Iris pigment epithelial cell (primary cell): ENCODE results near the gene DPP8.
A peak's percentile ranks its signal among the peaks of the same experiment; 100 is the strongest.

Experiments used
- DNase-seq: peaks from one replicate; pipeline ENCODE4 v3.0.0-alpha.2; 2011; ENCODE audit warnings: low read depth

The DPP8 gene

GRCh38 chr15:65423976-65424679, 93.4 kb downstream of the DPP8 start:
- DNase-seq: peak; percentile 43

- no peak for DNase-seq
These were observed 94.1 kb downstream of the DPP8 start for GRCh38 chr15:65423150-65423975.

- peak; percentile 19 for DNase-seq
These were observed 95.9 kb downstream of the DPP8 start for GRCh38 chr15:65421360-65422215.

- DNase-seq: no peak
These were observed 96.5 kb downstream of the DPP8 start for GRCh38 chr15:65420975-65421359.

GRCh38 chr15:65418596-65418995, 98.9 kb downstream of the DPP8 start:
- DNase-seq: no peak

- no peak for DNase-seq
These were observed 100.6 kb downstream of the DPP8 start for GRCh38 chr15:65416845-65417416.

GRCh38 chr15:65414841-65415621, 102.5 kb downstream of the DPP8 start:
- peak; percentile 65 for DNase-seq

- no peak for DNase-seq
These were observed 103.7 kb downstream of the DPP8 start for GRCh38 chr15:65413760-65414144.

GRCh38 chr15:65413051-65413759, 104.3 kb downstream of the DPP8 start:
- no peak for DNase-seq

- DNase-seq: no peak
These were observed 104.9 kb downstream of the DPP8 start for GRCh38 chr15:65412556-65412955.

- DNase-seq: peak; percentile 22
These were observed 105.9 kb downstream of the DPP8 start for GRCh38 chr15:65411465-65412071.

GRCh38 chr15:65410972-65411371, 106.5 kb downstream of the DPP8 start:
- DNase-seq: no peak

- DNase-seq: no peak
These were observed 107.5 kb downstream of the DPP8 start for GRCh38 chr15:65410036-65410435.

- DNase-seq: peak; percentile 92
These were observed 108.4 kb downstream of the DPP8 start for GRCh38 chr15:65409036-65409631.

GRCh38 chr15:65408324-65409035, 109.0 kb downstream of the DPP8 start:
- DNase-seq: peak; percentile 54

- DNase-seq: no peak
These were observed 111.0 kb downstream of the DPP8 start for GRCh38 chr15:65406424-65407000.

GRCh38 chr15:65405791-65406423, 111.6 kb downstream of the DPP8 start:
- no peak for DNase-seq

- DNase-seq: no peak
These were observed 113.2 kb downstream of the DPP8 start for GRCh38 chr15:65404186-65404872.
